WTC11 (cell line): ENCODE results near the gene S100A2. TPM values are rescaled to one million over a fixed set of nuclear protein-coding genes. Genes with fewer than 3 reads are reported as not detected.

Experiments
- ATAC-seq: fragments of 200-7000 bp; cut with Tn5 transposase; 2 replicates; pipeline ENCODE4 v1.10.0; 2021; ENCODE audit warnings: mild to moderate bottlenecking, moderate library complexity
- CTCF ChIA-PET: fragments of 300-600 bp; sonication (Branson Sonifier 250); formaldehyde crosslinking; loops from one replicate; lab custom pipeline; 2021; ENCODE audit warnings: antibody characterized with exemption; lab: Charles Lee
- POLR2A ChIA-PET: fragments of 350-600 bp; sonication (Branson Sonifier 250); formaldehyde crosslinking; loops from one replicate; lab custom pipeline; 2021; ENCODE audit warnings: antibody characterized with exemption; lab: Charles Lee
- DNase-seq: peaks from one replicate; pipeline ENCODE4 v3.0.0; 2021; ENCODE audit warnings: low spot score
- H3K27ac Mint-ChIP-seq: 2 replicates; pipeline ENCODE4 v1.8.0; 2021; ENCODE audit warnings: mixed read lengths
- H3K27me3 Mint-ChIP-seq: 2 replicates; pipeline ENCODE4 v1.8.0; 2021; ENCODE audit warnings: low read depth, mild to moderate bottlenecking, moderate library complexity, mixed read lengths
- H3K36me3 Mint-ChIP-seq: 2 replicates; pipeline ENCODE4 v1.8.0; 2021; ENCODE audit warnings: mixed read lengths
- H3K4me1 Mint-ChIP-seq: 2 replicates; pipeline ENCODE4 v1.8.0; 2022; ENCODE audit warnings: mixed read lengths
- H3K4me3 Mint-ChIP-seq: 2 replicates; pipeline ENCODE4 v1.8.0; 2021; ENCODE audit warnings: mild to moderate bottlenecking, moderate library complexity, mixed read lengths
- H3K9me3 Mint-ChIP-seq: 2 replicates; pipeline ENCODE4 v1.8.0; 2021; ENCODE audit warnings: mixed read lengths
- AFF4 ChIP-seq: sonication (generic); formaldehyde crosslinking; IDR thresholded peaks from 2 replicates; pipeline ENCODE4 v1.8.1; 2023; ENCODE audit warnings: mild to moderate bottlenecking, missing genetic modification reagents, borderline replicate concordance
- ATF1 ChIP-seq: sonication (generic); formaldehyde crosslinking; IDR thresholded peaks from 2 replicates; pipeline ENCODE4 v1.8.1; 2023; ENCODE audit warnings: mild to moderate bottlenecking, moderate library complexity, missing genetic modification reagents
- ATF2 ChIP-seq: sonication (generic); formaldehyde crosslinking; IDR thresholded peaks from 2 replicates; pipeline ENCODE4 v1.8.1; 2022; ENCODE audit warnings: low read depth, missing genetic modification reagents, borderline replicate concordance
- ATF6 ChIP-seq: sonication (generic); formaldehyde crosslinking; IDR thresholded peaks from 2 replicates; pipeline ENCODE4 v1.8.1; 2023; ENCODE audit warnings: mild to moderate bottlenecking, missing genetic modification reagents
- CBFB ChIP-seq: sonication (generic); formaldehyde crosslinking; IDR thresholded peaks from 2 replicates; pipeline ENCODE4 v1.8.1; 2022; ENCODE audit warnings: mild to moderate bottlenecking, low read depth, missing genetic modification reagents
- CREB1 ChIP-seq: sonication (generic); formaldehyde crosslinking; IDR thresholded peaks from 2 replicates; pipeline ENCODE4 v1.8.0; 2023; ENCODE audit warnings: mild to moderate bottlenecking, missing genetic modification reagents
- E2F1 ChIP-seq: sonication (generic); formaldehyde crosslinking; IDR thresholded peaks from 2 replicates; pipeline ENCODE4 v1.8.0; 2022; ENCODE audit warnings: mild to moderate bottlenecking, missing genetic modification reagents
- FOXJ3 ChIP-seq: sonication (generic); formaldehyde crosslinking; IDR thresholded peaks from 2 replicates; pipeline ENCODE4 v1.9.0; 2021; ENCODE audit warnings: missing genetic modification reagents, mild to moderate bottlenecking, borderline replicate concordance
- GRHL2 ChIP-seq: fragments of 250-450 bp; sonication (Bioruptor Pico); IDR thresholded peaks from 2 replicates; pipeline ENCODE4 v1.8.0; 2022; ENCODE audit warnings: mild to moderate bottlenecking, moderate library complexity; ENCODE audit not compliant: insufficient replicate concordance, severe bottlenecking
- NR1H2 ChIP-seq: sonication (generic); formaldehyde crosslinking; IDR thresholded peaks from 2 replicates; pipeline ENCODE4 v1.9.0; 2021; ENCODE audit warnings: mild to moderate bottlenecking, moderate library complexity, missing genetic modification reagents
- NR2C2 ChIP-seq: sonication (generic); formaldehyde crosslinking; IDR thresholded peaks from 2 replicates; pipeline ENCODE4 v1.8.0; 2022; ENCODE audit warnings: mild to moderate bottlenecking, missing genetic modification reagents
- RELA ChIP-seq: sonication (generic); formaldehyde crosslinking; IDR thresholded peaks from 2 replicates; pipeline ENCODE4 v1.8.1; 2022; ENCODE audit warnings: missing genetic modification reagents, mild to moderate bottlenecking, borderline replicate concordance
- USF1 ChIP-seq: sonication (generic); formaldehyde crosslinking; IDR thresholded peaks from 2 replicates; pipeline ENCODE4 v1.8.0; 2022; ENCODE audit warnings: mild to moderate bottlenecking, missing genetic modification reagents
- USF2 ChIP-seq: sonication (generic); formaldehyde crosslinking; IDR thresholded peaks from 2 replicates; pipeline ENCODE4 v1.8.1; 2023; ENCODE audit warnings: mild to moderate bottlenecking, missing genetic modification reagents, moderate library complexity
- ZNF263 ChIP-seq: sonication (generic); formaldehyde crosslinking; IDR thresholded peaks from 2 replicates; pipeline ENCODE4 v1.8.1; 2022; ENCODE audit warnings: low read depth, mild to moderate bottlenecking, moderate library complexity, missing genetic modification reagents
- ZNF317 ChIP-seq: sonication (generic); formaldehyde crosslinking; IDR thresholded peaks from 2 replicates; pipeline ENCODE4 v1.8.1; 2023; ENCODE audit warnings: low read depth, mild to moderate bottlenecking, moderate library complexity, missing genetic modification reagents, borderline replicate concordance
- ZNF671 ChIP-seq: fragments of 250-450 bp; sonication (Bioruptor Pico); IDR thresholded peaks from 2 replicates; pipeline ENCODE4 v1.8.0; 2021; ENCODE audit warnings: mild to moderate bottlenecking
- ZSCAN18 ChIP-seq: fragments of 250-450 bp; sonication (Bioruptor Pico); IDR thresholded peaks from 2 replicates; pipeline ENCODE4 v2.1.2; 2022; ENCODE audit warnings: mild to moderate bottlenecking, moderate library complexity
- total RNA-seq: library from RNA; stranded (reverse); gene quantifications from 3 replicates; pipeline ENCODE4 v1.2.3, GENCODE V29; 2021

S100A2 gene
- total RNA-seq, 1 experiment from 2014 or later: 0.74 TPM

GRCh38 chr1:153615406-153615805 is 49.8 kb upstream of the S100A2 start (continued):
- TF ChIP-seq RELA (CRISPR knock-in tag): no peak
- no peak for TF ChIP-seq ZNF671
- no peak for TF ChIP-seq ATF2
- TF ChIP-seq USF1 (CRISPR knock-in tag): no peak

GRCh38 chr1:153614906-153615305 is 49.3 kb upstream of the S100A2 start:
- DNase-seq (no peak), ATAC-seq (no peak)
- Mint-ChIP-seq H3K9me3 (no peaks in the 10 kb centered on the region), H3K4me1 (peaks cover 41% of the 10 kb centered on the region), H3K27me3 (no peaks in the 10 kb centered on the region; the same call in 1 of the 2 replicates), H3K27ac (no peak overlapping the region), H3K4me3 (no peak overlapping the region), H3K36me3 (peaks cover 6% of the 10 kb centered on the region)
- POLR2A ChIA-PET: interaction anchor here (0.8 to 1.0 kb wide), 2 partner anchors 13 to 19 kb away, joined by 3 read pairs; partner anchors contain the start of gene CHTOP
- CTCF ChIA-PET: interaction anchor here (0.8 to 14.4 kb wide), 9 partner anchors 11 to 259 kb away, joined by 3 to 230 read pairs (median 7); partner anchors contain the start of genes S100A1, S100A13, S100A2 and S100A4
- no peak for TF ChIP-seq E2F1 (CRISPR knock-in tag)
- TF ChIP-seq ZNF263 (CRISPR knock-in tag): no peak
- no peak for TF ChIP-seq NR1H2 (CRISPR knock-in tag)
- no peak for TF ChIP-seq CREB1
- TF ChIP-seq ATF2: no peak
- TF ChIP-seq ATF6: no peak
- no peak for TF ChIP-seq CBFB (CRISPR knock-in tag)
- no peak for TF ChIP-seq AFF4
- no peak for TF ChIP-seq ZNF317 (CRISPR knock-in tag)
- no peak for TF ChIP-seq ATF1
- no peak for TF ChIP-seq USF2 (CRISPR knock-in tag)
- no peak for TF ChIP-seq FOXJ3 (CRISPR knock-in tag)
- TF ChIP-seq ZSCAN18 (CRISPR knock-in tag): no peak
- no peak for TF ChIP-seq GRHL2 (CRISPR knock-in tag)
- no peak for TF ChIP-seq NR2C2 (CRISPR knock-in tag)
